PC-9 (cell line): ENCODE data around the gene SLC6A3. TPM values are rescaled to one million over a fixed set of nuclear protein-coding genes. Genes with fewer than 3 reads are reported as not detected.

Experiments used
- BruUV-seq: library from RNA; stranded (reverse); fragments of 400-500 nt; replicated peaks from 2 replicates; lab custom pipeline; 2021; lab: Mats Ljungman, UMichigan
- CTCF ChIA-PET: fragments of 300-600 bp; sonication (Branson Sonifier 250); formaldehyde crosslinking; loops from one replicate; lab custom pipeline; 2022; ENCODE audit warnings: antibody characterized with exemption; lab: Charles Lee
- POLR2A ChIA-PET: fragments of 300-600 bp; sonication (Branson Sonifier 250); formaldehyde crosslinking; loops from one replicate; lab custom pipeline; 2022; ENCODE audit warnings: antibody characterized with exemption; ENCODE audit not compliant: unreplicated experiment; lab: Charles Lee
- DNase-seq, 2 experiments: peaks; one replicate each; pipeline versions ENCODE4 v3.0.0 to v3.0.0-alpha.2; 2015 to 2022; ENCODE audit warnings: mixed read lengths in 1 of 2
- H2AFZ ChIP-seq: fragments of 200-600 bp; sonication (generic); 2 replicates; pipeline ENCODE4 v1.8.1; 2017; ENCODE audit warnings: antibody characterized with exemption
- H3F3A ChIP-seq: fragments of 200-600 bp; sonication (generic); 2 replicates; pipeline ENCODE4 v1.8.1; 2017; ENCODE audit warnings: antibody characterized with exemption, mild to moderate bottlenecking, low read depth; ENCODE audit not compliant: insufficient read depth
- H3K27ac ChIP-seq: fragments of 200-600 bp; sonication (generic); 2 replicates; pipeline ENCODE4 v1.6.1; 2016; ENCODE audit warnings: mixed run types
- H3K27me3 ChIP-seq: fragments of 200-600 bp; sonication (generic); 2 replicates; pipeline ENCODE4 v1.6.1; 2016; ENCODE audit warnings: low read depth, mixed run types; ENCODE audit not compliant: insufficient read depth
- H3K36me3 ChIP-seq: fragments of 200-600 bp; sonication (generic); 2 replicates; pipeline ENCODE4 v1.6.1; 2016; ENCODE audit warnings: low read depth, mixed run types
- H3K4me1 ChIP-seq: fragments of 200-600 bp; sonication (generic); replicated peaks from 2 replicates; pipeline ENCODE4 v1.6.1; 2016; ENCODE audit warnings: mixed run types; ENCODE audit not compliant: insufficient read depth
- H3K4me2 ChIP-seq: fragments of 200-600 bp; sonication (generic); 2 replicates; pipeline ENCODE4 v1.6.1; 2017; ENCODE audit warnings: mixed run types
- H3K4me3 ChIP-seq: fragments of 200-600 bp; sonication (generic); 2 replicates; pipeline ENCODE4 v1.6.1; 2016; ENCODE audit warnings: mixed run types
- H3K79me2 ChIP-seq: fragments of 200-600 bp; sonication (generic); 2 replicates; pipeline ENCODE4 v1.6.1; 2017; ENCODE audit warnings: low read depth, mixed run types
- H3K9me2 ChIP-seq: fragments of 200-600 bp; sonication (generic); 2 replicates; pipeline ENCODE4 v1.8.1; 2017; ENCODE audit warnings: mild to moderate bottlenecking; ENCODE audit not compliant: insufficient read depth
- H3K9me3 ChIP-seq: fragments of 200-600 bp; sonication (generic); 2 replicates; pipeline ENCODE4 v1.8.1; 2016; ENCODE audit warnings: low read depth; ENCODE audit not compliant: insufficient read depth
- H4K20me1 ChIP-seq: fragments of 200-600 bp; sonication (generic); 2 replicates; pipeline ENCODE4 v1.8.1; 2017; ENCODE audit not compliant: insufficient read depth
- EZH2 ChIP-seq: fragments of 200-600 bp; sonication (generic); IDR thresholded peaks from 2 replicates; pipeline ENCODE4 v1.8.0; 2017; ENCODE audit warnings: antibody characterized with exemption, low read depth
- intact Hi-C: fragments of 100-400 bp; cut with micrococcal nuclease; formaldehyde crosslinking; loops from one replicate; pipeline ENCODE4 v1.10.0; 2022; ENCODE audit not compliant: unreplicated experiment
- total RNA-seq: library from RNA; stranded (reverse); gene quantifications from 2 replicates; pipeline ENCODE4 v1.2.3, GENCODE V29; 2021
- TF ChIP-seq, protein P1 (sequence below): fragments of 200-600 bp; sonication (generic); conservative IDR thresholded peaks from 2 replicates; pipeline ENCODE4 v1.6.1; 2017; ENCODE audit warnings: mixed run types, antibody characterized with exemption, mild to moderate bottlenecking, moderate library complexity

SLC6A3 gene
- total RNA-seq, 1 experiment from 2014 or later = not detected

- POLR2A ChIA-PET = no interaction called here
- CTCF ChIA-PET = no interaction called here
- no TSS peak for BruUV-seq
- no peaks in the 10 kb centered on the region for H3K36me3 ChIP-seq
- H3K27ac ChIP-seq = no peak overlapping the region
- intact Hi-C loops = no loop called here
- H3K9me2 ChIP-seq = no peaks in the 10 kb centered on the region
- H3K4me3 ChIP-seq = no peak overlapping the region
- peaks cover 11% of the 10 kb centered on the region for H4K20me1 ChIP-seq
- no peaks in the 10 kb centered on the region for H3K4me1 ChIP-seq
- H3F3A ChIP-seq = no peaks in the 10 kb centered on the region
- no peak overlapping the region for H3K4me2 ChIP-seq
- H3K9me3 ChIP-seq = no peaks in the 10 kb centered on the region
- TF ChIP-seq, protein P1, sequence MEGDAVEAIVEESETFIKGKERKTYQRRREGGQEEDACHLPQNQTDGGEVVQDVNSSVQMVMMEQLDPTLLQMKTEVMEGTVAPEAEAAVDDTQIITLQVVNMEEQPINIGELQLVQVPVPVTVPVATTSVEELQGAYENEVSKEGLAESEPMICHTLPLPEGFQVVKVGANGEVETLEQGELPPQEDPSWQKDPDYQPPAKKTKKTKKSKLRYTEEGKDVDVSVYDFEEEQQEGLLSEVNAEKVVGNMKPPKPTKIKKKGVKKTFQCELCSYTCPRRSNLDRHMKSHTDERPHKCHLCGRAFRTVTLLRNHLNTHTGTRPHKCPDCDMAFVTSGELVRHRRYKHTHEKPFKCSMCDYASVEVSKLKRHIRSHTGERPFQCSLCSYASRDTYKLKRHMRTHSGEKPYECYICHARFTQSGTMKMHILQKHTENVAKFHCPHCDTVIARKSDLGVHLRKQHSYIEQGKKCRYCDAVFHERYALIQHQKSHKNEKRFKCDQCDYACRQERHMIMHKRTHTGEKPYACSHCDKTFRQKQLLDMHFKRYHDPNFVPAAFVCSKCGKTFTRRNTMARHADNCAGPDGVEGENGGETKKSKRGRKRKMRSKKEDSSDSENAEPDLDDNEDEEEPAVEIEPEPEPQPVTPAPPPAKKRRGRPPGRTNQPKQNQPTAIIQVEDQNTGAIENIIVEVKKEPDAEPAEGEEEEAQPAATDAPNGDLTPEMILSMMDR = no peak
- TF ChIP-seq EZH2 = no peak
- H3K79me2 ChIP-seq = no peaks in the 10 kb centered on the region
- peaks cover 98% of the 10 kb centered on the region for H3K27me3 ChIP-seq
- no peak overlapping the region for H2AFZ ChIP-seq
- DNase-seq = no peak
Observed at GRCh38 chr5:1367149-1367548, 78.1 kb downstream of the SLC6A3 start.

DNA sequence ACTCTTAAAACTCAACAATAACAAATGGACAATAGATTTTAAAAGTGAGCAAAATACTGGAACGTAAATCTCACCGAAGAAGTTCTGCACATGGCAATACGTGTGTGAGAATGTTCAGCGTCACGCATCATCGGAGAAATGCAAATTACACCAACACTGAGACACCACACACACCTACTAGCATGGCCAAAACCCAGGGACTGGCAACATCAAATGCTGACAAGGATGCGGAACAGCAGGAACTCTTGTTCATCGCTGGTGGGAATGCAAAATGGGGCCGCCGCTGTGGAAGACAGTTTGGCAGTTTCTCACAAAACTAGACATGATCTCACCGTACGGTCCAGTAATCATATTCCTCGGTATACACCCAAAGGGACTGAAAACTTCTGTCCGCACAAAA, 78.7 kb downstream of the SLC6A3 start:
- Histone ChIP-seq H3F3A (no peaks in the 10 kb centered on the region), H3K27ac (no peak overlapping the region), H3K27me3 (peaks cover 98% of the 10 kb centered on the region), H3K4me3 (no peak overlapping the region), H3K4me2 (no peak overlapping the region), H3K4me1 (no peaks in the 10 kb centered on the region), H3K9me3 (no peaks in the 10 kb centered on the region), H2AFZ (no peak overlapping the region), H4K20me1 (peaks cover 11% of the 10 kb centered on the region), H3K79me2 (no peaks in the 10 kb centered on the region), H3K36me3 (no peaks in the 10 kb centered on the region), H3K9me2 (no peaks in the 10 kb centered on the region)
- ChIA-PET CTCF (no interaction called here), POLR2A (no interaction called here)
- no peak for DNase-seq
- TF ChIP-seq, protein P1 = no peak
- TF ChIP-seq EZH2 = no peak
- BruUV-seq = no TSS peak
- intact Hi-C loops = no loop called here

DNA sequence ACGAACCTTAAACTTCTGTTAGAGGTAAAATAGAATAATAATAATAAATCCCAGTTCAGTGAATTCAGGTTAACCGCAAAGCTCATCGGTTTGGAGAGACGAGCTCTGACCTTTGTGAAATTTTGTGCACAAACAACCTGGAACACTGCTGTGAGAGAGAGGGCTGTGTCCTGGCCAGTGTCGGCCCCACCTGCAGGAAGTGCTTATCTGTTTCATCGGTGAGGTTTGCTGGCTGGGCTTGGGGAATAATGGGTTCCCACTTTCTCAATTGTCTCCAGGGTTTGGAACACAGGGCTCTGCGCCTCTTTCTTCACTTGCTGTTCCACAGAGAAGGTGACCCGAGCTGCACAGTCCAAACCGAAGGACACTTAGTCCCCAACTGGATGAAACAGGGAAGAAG, 81.0 kb downstream of the SLC6A3 start:
- Histone ChIP-seq H4K20me1 (peaks cover 11% of the 10 kb centered on the region), H3F3A (no peaks in the 10 kb centered on the region), H3K4me3 (no peak overlapping the region), H3K79me2 (no peaks in the 10 kb centered on the region), H3K4me1 (no peaks in the 10 kb centered on the region), H3K27me3 (peaks cover 98% of the 10 kb centered on the region), H3K9me2 (no peaks in the 10 kb centered on the region), H3K9me3 (no peaks in the 10 kb centered on the region), H3K4me2 (no peak overlapping the region), H3K36me3 (no peaks in the 10 kb centered on the region), H2AFZ (no peak overlapping the region), H3K27ac (no peak overlapping the region)
- POLR2A ChIA-PET = no interaction called here
- CTCF ChIA-PET = no interaction called here
- TF ChIP-seq, protein P1 = no peak
- TF ChIP-seq EZH2 = no peak
- BruUV-seq = no TSS peak
- DNase-seq = no peak
- intact Hi-C loops = no loop called here
